Astrocyte of the cerebellum (primary cell): ENCODE measurements around the gene TCP10L.
"Not testable (repeated sequence)": the region's sequence is repeated elsewhere in the genome, so short reads cannot be mapped to it uniquely, and the experiment has no call there.

Experiments used
- DNase-seq: peaks from one replicate; pipeline ENCODE4 v3.0.0-alpha.2; 2011; ENCODE audit warnings: low read depth
- H3K4me3 ChIP-seq: 2 replicates; pipeline ENCODE4 v1.5.1; 2011; ENCODE audit warnings: mild to moderate bottlenecking, low read depth, low read length, moderate library complexity
- in situ Hi-C: cut with HindIII; loops from 2 replicates; pipeline ENCODE4 v1.10.0; 2017; ENCODE audit warnings: low sequenced_read_pairs
- TF ChIP-seq, protein P1 (sequence below): IDR thresholded peaks from 2 replicates; pipeline ENCODE4 v1.5.1; 2012; ENCODE audit warnings: low read length, low read depth, moderate library complexity, mild to moderate bottlenecking; ENCODE audit errors: missing control alignments

TCP10L gene

GRCh38 chr21:32569261-32570230 lies 15.8 kb downstream of the TCP10L start:
- peak overlapping the region; percentile 49 for H3K4me3 ChIP-seq
- in situ Hi-C loops = no loop called here
- TF ChIP-seq, protein P1, sequence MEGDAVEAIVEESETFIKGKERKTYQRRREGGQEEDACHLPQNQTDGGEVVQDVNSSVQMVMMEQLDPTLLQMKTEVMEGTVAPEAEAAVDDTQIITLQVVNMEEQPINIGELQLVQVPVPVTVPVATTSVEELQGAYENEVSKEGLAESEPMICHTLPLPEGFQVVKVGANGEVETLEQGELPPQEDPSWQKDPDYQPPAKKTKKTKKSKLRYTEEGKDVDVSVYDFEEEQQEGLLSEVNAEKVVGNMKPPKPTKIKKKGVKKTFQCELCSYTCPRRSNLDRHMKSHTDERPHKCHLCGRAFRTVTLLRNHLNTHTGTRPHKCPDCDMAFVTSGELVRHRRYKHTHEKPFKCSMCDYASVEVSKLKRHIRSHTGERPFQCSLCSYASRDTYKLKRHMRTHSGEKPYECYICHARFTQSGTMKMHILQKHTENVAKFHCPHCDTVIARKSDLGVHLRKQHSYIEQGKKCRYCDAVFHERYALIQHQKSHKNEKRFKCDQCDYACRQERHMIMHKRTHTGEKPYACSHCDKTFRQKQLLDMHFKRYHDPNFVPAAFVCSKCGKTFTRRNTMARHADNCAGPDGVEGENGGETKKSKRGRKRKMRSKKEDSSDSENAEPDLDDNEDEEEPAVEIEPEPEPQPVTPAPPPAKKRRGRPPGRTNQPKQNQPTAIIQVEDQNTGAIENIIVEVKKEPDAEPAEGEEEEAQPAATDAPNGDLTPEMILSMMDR = peak; percentile 89
- peak; percentile 64 for DNase-seq

- DNase-seq = no peak
- in situ Hi-C loops = no loop called here
- TF ChIP-seq, protein P1 = no peak
- H3K4me3 ChIP-seq = no peak overlapping the region
Observed at GRCh38 chr21:32567626-32568025, 17.7 kb downstream of the TCP10L start.

DNA sequence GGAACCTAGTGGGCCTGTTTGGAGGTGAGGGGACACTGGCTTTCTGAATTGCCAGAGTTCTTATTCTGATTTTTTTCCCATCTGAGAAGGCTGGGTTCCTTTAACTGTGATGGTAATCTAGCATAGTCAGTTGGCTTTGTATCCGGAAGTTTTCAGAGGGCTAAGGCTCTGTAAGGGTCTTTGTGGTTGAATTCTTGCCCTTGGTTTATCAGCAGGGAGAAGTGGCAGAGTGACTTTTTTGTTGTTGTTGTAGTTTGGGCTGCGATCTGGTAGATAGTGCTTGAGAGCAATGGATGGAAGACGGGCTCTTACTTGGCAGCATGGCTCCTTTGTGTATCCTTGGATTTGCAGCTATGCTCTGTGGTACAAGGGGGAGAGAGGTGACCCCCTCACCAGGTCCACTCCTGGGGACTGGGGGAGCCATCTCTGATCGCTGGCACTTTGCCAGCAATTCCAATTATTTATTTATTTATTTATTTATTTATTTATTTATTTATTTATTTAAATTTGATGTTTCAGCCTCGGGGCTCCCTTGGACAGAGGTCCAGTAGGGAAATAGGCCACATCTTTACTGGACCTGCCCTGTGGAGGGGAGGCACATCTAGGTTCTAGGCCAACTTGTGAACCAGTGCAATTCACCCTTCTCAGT lies 18.5 kb downstream of the TCP10L start:
- TF ChIP-seq, protein P1 = no peak
- in situ Hi-C loops = no loop called here
- H3K4me3 ChIP-seq = no peak overlapping the region
- no peak for DNase-seq

DNA sequence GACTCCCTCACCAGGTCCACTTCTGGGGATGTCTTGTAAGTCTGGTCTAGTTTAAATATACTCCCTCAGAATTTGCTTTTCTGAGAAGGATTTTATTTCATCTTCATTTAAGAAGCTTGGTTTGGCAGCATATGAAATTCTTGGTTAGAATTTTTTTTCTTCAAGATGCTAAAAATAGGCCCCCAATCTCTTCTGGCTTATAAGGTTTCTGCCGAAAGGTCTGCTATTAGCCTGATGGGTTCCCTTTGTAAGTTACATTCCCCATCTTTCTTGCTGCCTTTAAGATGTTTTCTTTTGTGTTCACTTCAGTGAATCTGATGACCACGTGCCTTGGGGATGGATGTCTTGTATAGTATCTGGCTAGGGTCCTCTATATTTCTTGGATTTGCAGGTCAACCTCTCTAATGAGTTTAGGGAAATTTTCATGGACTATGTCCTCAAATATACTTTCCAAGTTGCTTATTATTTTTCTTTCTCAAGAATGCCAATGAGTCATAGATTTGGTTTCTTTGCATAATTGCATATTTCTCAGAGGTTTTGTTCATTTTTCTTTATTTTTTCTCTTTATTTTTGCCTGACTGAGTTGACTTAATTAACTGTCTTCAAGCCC lies 19.4 kb downstream of the TCP10L start:
- in situ Hi-C loops = no loop called here
- TF ChIP-seq, protein P1 = no peak
- peak; percentile 70 for DNase-seq

GRCh38 chr21:32562915-32563314 lies 22.4 kb downstream of the TCP10L start:
- DNase-seq = no peak
- TF ChIP-seq, protein P1 = no peak
- no peak overlapping the region for H3K4me3 ChIP-seq
- in situ Hi-C loops = no loop called here

More for the DNA sequence above, 19.4 kb downstream of the TCP10L start:
- H3K4me3 ChIP-seq = no peak overlapping the region

DNA sequence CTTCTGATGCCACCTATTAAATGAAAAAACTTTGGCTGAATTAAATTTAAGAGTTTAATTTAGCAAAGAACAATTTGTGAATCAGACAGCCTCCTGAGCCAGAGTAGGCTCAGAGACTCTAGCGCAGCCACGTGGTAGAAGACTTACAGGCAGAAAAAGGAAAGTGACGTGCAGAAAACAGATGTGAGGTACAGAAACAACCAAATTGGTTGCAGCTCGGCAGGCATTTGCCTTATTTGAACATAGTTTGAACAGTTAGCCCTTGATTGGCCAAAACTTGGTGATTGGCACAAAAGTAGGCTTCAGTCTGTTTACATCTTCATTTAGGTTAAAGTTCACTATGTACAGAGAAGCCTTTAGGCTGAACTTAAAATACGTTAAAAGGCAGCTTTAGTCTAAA lies 22.9 kb downstream of the TCP10L start:
- in situ Hi-C loops = no loop called here
- DNase-seq = peak; percentile 39
- TF ChIP-seq, protein P1 = peak; percentile 71
- H3K4me3 ChIP-seq = no peak overlapping the region

- DNase-seq, in situ Hi-C loops: not testable (repeated sequence)
Observed at GRCh38 chr21:32561476-32561875, 23.8 kb downstream of the TCP10L start.

More at GRCh38 chr21:32561476-32561875, 23.8 kb downstream of the TCP10L start:
- not testable (repeated sequence) for H3K4me3 ChIP-seq
